Ecto neural progenitor cell (in vitro differentiated cells): ENCODE results near the gene SLIT1.

ENCODE experiments used
- DNase-seq: peaks from one replicate; pipeline ENCODE4 v3.0.0-alpha.2; 2018; ENCODE audit warnings: low spot score

SLIT1 gene

DNA sequence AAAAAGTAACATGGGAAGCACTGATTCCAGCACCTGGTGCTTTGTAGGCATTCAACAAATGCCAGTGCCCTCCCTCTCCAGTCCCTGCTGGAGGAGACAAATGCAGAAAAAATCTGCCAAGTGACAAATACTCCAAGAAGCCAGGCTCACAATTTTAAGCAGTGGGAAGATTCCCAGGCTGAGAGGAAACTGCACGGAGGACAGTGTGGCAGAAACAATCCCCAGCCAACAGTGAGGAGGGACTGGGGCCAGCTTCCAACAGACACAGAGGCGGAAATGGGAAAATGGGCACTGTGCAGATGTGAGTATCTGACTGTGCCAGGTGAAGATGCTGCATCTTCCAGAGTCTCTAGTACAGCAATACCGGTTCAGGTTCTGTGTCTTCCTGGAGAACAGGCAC is 106.3 kb downstream of the SLIT1 start:
- no peak for DNase-seq

DNA sequence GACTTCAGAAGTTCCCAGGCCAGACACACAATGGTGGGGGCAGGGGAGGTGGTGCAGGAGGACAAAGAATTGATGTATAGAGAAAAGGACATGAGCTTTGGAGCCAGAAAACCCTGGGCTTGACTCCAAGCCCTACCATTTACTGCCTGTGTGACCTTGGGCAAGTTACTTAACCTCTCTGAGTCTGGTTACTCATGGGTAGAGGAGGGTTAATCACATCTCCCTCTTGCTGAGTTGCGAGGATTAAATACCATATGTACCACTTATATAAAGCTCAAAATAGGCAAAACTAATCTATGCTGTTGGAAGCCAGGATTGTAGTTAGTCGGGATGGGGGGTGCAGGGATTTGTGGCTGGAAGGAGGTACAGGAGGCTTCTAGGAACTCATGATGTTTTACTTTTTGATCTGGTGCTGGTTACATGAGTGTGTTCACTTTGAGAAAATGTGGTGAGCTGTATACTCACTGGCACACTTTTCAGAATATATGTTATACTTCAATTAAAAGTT is 106.8 kb downstream of the SLIT1 start:
- no peak for DNase-seq

DNA sequence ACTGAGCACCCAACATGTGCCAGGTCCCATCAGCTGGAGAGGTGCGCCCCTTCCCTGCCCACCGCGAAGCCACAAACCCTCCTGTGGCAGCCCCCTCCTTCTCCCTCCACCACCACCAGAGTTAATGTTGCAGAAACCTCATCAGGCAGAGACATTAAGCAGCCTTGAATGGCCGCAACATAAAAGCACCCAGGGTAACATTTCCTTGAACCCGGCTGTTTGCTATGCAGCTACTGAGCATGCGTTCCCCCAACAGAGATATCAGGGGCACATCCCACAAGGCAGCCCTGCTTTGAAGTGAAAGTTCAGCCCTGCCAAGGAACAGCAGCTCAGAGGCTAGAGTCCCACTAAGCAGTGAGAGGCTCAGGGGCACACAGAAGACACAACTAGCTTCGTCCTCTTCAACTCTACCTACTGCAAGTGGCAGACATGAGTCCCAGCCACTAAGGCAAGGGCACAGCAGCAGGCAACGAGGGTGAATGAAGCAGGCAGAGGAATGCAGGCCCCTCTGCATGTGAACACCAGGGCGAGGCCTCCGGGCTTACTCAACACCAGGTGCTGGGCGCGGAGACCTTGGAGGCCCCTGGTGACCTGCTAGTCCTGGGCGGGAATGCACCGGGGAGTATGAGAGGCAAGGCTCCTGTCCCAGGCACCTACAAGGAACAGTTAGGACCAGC is 107.4 kb downstream of the SLIT1 start:
- DNase-seq = no peak

DNA sequence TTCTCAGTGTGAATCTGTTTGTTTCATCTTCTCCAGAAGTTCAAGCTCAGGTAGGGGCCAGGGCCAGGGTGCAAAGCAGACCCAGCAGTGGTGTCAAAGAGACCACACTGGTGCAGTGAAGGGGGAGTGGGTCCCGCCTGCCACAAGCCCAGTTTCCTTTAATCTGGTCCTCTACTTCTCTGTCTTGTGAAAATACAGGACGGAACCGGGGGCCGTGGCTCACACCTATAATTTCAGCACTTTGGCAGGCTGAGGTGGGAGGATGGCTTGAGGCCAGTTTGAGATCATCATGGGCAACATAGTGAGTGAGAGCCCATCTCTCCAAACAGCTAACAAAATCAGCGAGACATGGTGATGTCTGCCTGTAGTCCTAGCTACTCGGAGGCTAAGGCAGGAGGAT is 109.0 kb downstream of the SLIT1 start:
- DNase-seq = no peak

DNA sequence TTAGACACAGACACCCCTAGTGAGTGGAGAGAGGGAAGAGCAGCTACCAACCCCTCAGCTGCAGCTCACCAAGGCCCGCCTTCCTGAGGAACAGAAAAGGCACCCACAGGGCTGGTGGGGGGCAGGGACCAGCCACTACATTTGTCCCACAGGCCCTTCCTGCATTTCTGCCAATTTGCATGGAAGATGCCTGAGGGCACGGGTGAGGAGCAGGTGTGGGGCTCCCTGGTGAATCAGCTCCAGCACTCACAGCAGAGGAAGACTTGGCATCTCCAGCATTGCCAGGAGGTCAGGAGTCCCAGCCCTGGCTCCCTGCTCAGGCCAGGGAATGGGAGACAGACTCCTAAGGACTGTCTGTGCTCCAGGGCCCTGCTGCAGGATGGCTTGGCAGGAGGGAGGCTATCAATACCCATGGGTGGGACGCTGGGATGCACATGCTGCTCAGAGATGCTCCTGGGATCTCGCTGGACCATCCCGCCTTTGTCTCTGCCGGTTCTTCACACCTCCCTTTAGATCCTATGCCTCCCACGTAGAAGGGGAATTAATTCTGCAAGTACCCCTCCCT is 109.7 kb downstream of the SLIT1 start:
- no peak for DNase-seq

DNA sequence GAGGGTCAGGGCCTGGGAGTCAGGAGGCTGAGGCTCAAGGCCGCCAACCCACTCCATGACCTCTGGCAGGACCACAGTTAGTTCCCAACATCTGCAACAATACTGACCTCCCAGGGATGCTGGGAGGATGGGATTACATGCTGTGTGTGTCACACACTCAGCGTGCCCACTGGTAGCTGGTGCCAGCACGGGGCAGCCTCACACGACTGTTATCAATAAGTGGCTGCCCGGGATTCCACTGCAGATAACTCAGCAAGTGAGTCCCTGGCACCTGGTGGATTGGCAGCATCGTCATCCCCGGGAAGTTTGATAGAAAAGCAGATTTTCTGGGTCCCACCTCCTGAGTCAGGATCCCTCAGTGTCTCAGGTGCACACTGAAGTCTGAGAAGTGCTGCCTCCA is 110.3 kb downstream of the SLIT1 start:
- peak; percentile 43 for DNase-seq

DNA sequence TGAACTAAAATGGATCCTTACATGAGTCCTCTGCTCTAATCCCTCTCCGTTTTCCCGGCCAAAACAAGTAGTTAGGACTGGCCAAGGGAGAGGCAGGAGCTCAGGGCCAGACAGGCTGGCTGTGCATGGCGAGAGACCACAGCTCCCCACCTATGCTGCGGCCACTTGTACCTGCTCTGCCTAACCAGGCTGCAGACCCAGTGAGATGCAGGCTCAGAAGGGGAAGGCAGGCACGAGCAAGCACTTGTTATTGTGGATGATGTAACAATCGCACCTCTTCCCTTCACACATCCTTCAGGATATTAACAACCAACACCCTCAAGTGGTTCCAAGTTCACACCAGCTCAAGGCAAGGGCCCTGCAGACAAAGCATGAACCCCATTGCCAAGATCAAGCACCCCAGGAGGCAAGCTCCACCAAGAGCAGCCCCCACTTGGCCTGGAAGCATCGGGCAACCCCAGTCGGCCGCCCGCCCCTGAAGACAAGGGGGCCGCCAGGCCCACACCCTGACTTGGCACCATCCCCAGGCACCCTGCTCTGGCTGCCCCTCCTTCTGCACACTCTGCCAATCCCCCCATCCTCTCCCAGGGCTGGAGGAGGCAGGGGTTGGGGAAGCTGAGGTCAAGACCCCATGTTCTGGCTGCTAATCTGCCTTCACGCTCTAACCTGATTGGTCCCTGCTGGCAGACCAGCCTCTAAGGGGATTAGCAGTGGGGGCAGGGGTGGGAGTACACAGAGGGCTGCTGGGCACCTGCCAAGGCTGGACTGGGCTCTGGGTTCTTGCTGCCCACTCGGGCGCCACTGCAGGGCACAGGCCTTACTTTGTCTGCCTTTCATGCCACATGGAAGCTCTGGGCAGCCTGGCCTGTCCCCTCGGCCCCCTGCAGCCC is 111.3 kb downstream of the SLIT1 start:
- peak; percentile 81 for DNase-seq

DNA sequence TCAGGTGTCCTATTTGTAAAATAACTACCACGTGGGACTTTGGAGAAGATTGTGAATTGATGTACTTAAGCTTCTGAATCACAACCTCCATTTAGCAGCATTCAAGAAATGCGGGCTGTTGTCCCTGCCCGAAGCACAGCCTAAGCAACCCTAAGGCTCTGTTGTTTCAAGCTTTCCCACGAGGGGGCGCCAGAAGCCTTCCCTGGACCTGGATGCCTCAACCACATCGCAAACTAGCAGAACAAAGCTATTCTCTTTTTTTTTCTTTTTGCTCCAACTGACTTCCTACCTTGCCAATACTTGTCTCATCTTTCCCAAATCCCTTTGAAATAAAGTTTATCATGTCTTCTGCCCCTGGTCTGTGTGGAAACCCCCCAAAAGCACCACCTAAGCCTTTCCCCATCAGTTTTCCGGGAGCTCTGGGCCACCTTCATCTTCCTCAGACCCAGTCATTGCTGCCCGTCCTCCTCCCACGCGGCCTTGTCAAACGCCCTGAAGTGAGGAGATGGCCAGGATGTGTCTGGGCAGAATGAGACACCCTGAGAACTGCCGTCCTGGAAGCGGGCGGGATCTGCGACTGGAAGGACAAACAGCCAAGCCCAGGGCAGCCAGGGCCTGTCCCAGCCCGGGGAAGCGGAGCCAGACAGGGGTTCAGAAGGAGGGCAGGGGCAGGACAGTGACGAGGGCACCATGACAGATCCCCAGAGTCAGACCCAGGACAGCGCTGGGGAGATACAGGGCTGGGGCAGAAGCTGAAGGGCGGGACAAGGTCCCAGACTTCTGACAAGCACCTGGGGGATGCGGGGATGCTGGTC is 112.7 kb downstream of the SLIT1 start:
- peak; percentile 89 for DNase-seq

DNA sequence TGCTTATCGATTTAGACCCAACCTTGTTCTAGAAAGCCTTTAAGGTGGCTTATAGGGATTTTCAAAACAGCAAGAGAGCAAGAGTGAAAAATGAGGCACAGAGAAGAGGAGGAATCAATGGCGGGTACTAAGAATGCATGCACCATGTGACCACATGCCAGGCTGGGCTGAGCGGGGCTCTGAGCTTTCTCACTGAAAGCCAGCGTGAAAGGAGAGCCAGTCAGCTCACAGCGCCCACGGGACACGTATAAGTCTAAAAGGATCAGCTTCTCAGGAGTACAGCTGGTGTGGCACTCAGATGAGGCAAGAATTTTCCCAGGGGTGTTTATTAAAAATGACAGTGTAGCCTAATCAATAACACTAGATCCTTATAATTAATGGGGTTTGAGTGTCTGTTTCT is 114.3 kb downstream of the SLIT1 start:
- no peak for DNase-seq

DNA sequence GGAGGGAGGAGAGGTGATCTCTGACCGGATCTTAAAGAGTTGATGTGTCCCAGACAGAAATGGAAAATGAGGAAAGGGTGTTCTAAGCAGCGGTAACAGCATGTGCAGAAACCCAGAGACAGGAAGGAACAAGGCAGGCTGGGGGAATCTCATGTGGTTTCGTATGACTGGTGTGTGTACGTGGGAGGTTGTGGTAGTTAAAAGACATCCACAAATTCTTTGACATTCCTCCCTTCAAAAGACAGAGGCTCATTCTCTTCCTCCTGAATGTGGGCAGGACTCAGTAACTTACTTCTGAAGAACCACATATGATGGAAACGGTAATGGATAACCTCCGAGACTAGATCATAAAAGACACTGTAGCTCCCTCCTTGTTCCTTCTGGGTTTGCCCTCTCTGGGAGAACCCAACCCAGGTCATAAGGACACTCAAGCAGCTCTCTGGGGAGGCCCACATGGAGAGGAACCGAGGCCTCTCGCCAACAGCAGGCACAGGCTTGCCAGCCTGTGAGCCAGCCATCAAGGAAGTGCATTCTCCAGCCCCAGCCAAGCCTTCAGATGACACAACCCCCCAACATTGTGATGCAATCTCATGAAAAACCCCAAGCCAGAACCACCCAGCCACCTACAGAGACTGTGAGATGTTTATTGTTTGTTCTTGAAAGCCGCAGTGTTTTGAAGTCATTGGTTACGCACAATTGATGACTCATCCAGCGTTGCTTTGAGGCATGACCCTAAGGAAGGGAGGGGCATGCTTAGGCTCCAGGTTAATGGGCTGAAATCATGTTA is 116.0 kb downstream of the SLIT1 start:
- DNase-seq = no peak

DNA sequence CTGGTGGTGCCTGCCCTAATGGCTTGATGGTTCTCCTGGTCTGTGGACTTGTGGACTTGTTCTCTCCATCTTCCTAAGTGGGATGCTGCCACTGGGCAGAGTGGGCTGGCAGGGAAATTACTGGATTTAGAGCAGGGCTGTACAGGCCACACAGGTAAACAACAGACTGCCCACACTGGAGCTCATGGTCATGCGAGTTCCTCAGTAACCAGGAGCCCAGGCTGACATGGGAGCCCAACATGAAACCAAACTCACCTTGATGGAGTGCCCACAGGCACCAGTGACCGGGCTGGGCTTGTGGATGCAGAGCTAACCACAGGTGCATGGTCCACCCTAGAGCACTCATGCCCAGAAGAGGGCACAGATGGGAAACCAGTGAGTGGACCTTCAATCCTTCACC is 116.7 kb downstream of the SLIT1 start:
- DNase-seq = no peak

DNA sequence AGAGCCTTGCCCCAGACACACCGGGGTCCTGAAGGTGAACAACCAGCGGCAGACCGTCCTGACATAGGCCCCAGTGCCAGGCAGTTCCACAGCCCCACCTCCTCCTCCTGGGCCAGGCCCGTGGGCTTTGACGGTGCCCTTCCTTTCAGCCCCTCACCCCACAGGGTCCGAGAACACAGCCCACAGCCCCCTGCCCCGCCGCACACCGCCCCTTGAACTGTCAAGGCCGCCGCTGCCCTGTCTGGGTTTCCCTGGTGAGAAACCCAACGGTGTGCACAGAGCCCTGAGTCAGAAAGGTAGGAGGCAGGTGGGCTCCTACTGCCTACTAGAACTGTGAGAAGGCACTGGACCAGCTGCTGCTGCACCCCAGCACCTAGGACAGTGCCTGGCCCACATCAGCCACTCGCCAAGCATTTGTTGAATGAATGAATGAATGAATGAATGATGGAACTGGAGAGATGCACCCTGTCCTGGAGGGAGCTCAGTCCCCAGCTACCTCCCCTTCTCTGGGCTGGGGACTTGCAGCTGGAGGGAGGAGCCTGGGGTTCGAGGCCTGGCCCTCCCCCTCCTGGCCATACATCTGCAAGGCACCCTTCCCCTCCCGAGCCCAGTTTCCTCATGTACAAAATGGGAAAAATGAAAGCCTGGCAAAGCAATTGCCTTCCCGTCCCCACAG is 117.9 kb downstream of the SLIT1 start:
- DNase-seq = no peak

DNA sequence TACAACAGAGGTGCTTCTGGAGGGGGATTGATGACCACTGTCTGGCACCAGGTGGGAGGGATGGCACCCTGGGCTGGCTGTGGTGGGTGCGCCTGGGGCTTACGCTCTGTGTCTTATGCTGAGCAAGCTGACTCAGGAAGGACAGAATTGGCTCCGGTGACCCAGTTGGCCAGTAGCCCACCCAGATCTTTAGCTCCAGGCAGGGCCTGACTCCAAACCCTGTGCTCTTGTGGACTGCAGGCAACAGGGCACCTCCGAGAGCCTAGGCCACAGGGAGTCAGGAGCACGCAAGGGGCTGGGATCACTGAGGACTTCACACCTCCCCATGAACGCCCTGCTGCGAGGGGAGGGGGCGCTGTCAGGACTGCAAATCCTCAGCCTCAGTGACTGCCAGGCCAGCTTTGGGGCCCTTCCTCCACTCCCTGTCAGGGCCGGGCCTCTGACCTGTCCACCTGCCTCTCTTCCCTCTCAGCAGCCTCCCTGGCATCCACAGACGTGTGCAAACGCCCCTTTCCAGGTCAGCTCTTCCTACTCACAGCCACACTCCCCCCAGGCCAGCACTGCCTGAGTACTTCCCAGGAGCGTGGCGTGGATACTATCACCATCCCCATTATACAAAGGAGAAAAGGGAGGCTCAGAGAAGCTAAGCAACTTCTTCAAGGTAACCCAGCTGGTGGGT is 118.7 kb downstream of the SLIT1 start:
- no peak for DNase-seq

DNA sequence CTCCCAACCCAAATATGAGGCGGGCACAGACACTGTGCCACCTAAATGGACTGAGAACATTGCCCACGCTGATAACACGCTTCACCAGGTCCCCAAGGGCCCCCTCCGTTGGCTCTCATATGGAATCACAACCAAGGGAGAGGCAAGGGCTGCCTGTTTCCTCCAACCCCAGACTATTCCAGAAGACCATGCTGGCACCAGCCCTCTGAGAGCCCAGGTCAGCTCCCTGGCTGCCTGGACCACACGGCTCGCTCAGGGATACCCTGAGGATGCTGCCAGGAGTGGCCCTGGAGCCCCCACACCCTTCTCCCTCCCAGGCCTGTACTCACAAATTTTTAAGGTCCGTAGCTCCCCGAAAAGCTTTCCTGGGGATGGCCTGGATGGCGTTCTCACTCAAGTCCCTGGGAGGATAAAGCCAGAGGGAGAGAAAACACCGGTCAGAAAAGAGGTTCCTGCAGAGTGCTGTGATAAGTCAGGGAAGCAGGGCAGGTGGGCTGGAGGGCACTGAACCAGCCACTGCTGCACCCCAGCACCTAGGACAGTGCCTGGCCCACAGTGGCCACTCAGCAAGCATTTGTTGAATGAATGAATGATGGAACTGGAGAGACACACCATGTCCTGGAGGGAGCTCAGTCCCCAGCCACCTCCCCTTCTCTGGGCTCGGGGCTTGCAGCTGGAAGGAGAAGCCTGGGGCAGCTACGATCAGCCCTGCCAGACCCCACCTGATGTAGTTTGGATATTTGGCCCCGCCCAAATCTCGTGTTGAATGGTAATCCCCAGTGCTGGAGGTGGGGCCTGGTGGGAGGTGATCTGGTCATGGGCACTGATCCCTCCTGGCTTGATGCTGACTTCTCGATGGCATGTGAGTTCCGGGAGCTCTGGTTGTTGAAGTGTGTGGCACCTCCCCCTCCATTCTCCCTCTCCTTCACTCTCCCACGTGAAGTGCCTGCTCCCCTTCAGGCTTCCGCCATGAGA is 119.8 kb downstream of the SLIT1 start:
- no peak for DNase-seq

DNA sequence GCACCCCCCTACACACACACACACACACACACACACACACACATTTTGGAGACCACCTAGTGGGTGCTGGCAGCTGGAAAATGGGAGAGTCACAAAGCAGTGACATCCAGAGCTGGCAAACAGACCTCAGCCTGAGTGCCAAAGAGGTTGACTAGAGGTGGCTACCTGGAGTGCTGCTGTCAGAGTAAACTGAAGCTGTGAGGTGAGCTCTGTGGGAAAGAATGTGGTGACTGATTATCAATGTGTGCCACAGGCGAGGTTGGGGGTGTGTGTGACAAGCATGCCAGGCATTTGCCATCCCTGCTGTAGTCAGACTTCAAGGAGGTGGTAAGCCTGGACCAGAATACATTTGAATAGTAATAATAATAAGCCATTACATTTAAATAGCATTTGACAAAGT is 120.6 kb downstream of the SLIT1 start:
- no peak for DNase-seq

DNA sequence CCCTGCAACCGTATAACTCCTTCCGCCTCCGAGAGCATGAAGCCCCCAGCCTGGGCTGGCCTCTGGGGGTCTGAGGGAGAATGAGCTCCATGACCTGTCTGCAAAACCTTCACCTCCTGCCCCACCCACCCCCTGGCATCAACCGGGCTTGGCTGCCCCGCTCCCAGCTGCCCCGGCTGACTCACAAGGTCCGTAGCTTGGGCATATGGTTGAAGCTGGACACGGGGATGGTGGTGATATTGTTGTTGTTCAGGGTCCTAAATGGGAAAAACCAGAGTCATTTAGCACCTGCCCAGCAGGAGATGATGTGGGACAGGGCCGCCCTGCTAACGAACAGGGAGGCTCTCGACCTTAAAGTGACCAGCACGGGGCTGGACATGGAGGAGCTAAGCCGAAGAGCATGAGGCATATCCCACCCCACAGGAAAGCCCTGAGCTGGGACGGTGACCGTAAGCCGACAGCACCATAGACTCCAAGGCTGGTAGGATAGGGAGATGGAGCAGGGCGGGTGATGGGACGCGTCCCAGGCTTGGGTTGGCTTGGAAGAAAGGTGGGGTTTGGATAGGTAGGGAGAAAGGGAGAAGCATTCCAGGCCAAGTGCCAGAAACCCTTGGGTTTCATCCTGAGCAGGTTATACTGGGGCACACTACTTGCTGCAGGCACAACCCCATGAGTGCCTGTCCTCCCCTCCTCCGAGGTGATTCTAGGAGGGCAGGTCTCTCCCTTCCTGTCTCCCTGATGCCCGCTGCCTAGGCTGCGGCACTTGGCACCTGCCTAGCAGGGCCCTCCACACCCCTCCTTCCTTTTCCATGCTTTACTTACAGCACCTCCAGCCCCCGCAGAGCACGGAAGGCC is 121.5 kb downstream of the SLIT1 start:
- no peak for DNase-seq

DNA sequence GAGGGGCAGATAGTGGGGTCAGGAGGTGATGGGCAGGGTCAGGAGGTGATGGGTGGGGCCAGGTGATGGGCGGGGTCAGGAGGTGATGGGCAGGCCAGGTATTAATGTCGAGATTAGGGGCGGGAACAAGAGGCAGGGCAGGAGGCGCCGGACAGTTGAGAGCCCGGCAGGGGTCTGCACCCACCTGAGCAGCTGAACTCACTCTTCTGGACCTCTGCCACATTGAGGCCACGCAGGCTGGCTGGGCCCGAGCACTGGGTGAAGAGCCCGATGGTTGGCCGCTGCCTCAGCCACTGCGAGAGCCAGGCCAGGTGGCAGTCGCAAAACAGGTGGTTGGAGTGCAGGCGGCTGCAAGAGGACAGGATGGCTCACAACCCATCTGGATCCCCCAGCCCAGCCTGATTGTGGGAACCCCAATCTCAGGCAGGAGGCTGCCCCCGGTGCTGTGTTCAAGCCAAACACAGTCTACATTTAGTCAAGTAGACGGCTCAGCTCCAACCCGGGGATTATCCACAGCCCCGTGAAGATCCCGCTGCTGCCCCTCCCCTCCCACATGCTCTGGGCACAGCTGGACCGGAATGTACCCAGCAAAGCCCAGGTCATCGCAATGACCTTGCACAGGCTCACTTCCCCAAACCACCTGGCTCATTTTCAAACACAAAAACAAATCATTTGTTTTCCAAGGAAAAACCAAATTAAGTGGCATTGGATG is 122.3 kb downstream of the SLIT1 start:
- no peak for DNase-seq
